GM19468 (cell line): ENCODE measurements around the gene FBXW7.
A peak's percentile ranks its signal among the peaks of the same experiment; 100 is the strongest.

Experiments
- ATAC-seq: cut with Tn5 transposase; IDR thresholded peaks from one replicate; pipeline ENCODE4 v1.9.1; 2021; ENCODE audit warnings: mild to moderate bottlenecking, moderate library complexity, moderate number of reproducible peaks; ENCODE audit not compliant: unreplicated experiment; ENCODE audit errors: extremely low read depth

The FBXW7 gene

GRCh38 chr4:152480326-152480725, 55.6 kb downstream of the FBXW7 start:
- ATAC-seq: no peak

DNA sequence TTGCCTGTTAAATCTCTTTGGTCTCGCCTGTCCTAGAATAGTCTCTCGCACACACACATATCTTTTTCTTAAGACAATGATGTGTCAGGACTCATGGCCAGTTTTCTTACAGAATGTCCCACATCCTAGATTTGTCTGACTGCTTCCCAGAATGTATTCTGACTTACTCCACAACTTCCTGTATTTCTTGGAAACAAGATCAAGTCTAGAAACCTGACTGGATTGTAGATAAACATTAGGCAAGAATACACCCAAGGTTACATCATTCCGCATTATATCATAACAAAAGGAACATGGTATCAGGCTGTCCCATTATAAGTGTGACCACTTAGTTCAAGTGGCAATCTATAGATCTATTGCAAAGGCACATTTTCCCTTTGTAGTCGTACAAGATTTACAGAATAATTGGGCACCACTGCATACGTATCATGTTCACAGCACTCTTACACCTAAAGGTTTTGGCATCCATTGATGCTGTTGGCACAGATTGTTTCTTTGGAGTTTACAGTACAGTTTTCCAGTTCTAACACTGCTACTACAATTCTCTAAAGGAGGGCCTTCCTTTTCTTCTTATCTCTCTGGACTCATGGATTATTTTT, 56.4 kb downstream of the FBXW7 start:
- ATAC-seq: no peak

- no peak for ATAC-seq
Measured at GRCh38 chr4:152478461-152479237, 57.2 kb downstream of the FBXW7 start.

DNA sequence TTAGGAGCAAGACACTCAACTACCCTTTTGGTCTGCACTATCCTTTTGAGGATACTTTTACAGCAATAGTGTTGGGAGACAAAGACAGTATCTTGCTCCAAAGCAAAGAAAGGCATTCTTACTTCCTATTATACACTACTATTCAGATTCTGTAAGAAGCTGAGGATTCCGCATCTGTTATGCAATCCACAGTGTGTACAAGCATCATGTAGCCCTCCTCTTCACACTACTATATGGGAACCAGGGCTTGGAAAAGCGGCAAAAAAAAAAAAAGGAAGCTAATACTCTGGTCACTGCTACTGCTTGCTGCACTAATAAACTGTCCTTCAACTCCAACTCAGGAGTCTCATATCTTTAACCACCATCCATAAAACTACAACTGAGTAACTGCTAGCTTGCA, 59.1 kb downstream of the FBXW7 start:
- ATAC-seq: no peak

DNA sequence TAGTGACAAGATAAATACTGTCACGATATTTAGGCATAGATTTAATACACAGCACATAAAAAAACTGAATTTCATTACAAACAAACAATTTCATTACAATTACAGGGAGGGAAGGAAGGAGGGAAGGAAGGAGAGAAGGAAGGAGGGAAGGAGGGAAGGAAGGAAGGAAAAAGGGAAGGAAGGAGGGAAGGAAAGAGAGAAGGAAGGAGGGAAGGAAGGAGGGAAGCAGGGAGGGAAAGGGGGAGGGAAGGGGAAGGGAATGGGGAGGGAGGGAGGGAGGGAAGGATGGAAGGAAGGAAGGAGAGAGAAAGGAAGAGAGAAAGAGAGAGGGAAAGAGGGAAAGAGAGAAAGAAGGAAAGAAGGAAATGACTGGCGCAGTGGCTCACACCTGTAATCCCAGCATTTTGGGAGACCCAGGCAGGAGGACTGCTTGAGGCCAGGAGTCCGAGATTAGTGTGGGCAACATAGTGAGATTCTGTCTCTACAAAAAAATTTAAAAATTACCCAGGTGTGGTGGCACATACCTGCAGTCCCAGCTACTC, 64.6 kb downstream of the FBXW7 start:
- ATAC-seq: no peak

- no peak for ATAC-seq
Measured at GRCh38 chr4:152468408-152468807, 67.5 kb downstream of the FBXW7 start.

DNA sequence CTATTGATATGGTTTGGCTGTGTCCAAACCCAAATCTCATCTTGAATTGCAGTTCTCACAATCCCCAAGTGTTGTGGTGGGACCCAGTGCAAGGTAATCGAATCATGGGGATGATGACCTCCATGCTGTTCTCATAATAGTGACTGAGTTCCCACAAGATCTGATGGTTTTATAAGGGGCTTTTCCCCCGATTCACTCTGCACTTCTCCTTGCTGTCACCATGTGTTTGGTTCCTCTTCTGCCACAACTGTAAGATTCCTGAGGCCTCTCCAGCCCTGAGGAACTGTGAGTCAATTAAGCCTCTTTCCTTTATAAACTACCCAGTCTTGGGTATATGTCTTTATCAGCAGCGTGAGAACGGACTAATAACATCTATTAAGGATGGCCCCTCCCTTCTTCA, 68.8 kb downstream of the FBXW7 start:
- no peak for ATAC-seq

- no peak for ATAC-seq
Measured at GRCh38 chr4:152464030-152464823, 71.7 kb downstream of the FBXW7 start.

DNA sequence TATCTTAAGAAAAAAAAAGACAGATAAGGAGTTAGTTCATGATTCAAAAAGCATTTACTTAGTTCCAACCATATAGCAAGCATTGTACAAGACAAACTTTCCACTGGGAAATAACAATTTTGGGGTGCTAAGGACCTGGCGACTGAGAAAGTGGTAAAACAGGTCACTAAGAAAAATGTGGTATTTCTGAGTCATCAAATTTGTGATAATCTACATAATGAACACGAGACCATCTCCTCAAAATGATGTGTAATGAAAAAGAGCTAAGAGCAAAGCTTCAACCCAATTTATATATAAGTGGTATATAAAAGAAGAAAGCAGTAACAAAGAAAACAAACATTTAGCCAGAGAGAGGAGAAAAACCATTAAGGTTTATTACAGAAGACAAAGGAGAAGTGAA, 72.3 kb downstream of the FBXW7 start:
- no peak for ATAC-seq

GRCh38 chr4:152462695-152463094, 73.2 kb downstream of the FBXW7 start:
- no peak for ATAC-seq

GRCh38 chr4:152462047-152462446, 73.8 kb downstream of the FBXW7 start:
- ATAC-seq: peak; percentile 59

DNA sequence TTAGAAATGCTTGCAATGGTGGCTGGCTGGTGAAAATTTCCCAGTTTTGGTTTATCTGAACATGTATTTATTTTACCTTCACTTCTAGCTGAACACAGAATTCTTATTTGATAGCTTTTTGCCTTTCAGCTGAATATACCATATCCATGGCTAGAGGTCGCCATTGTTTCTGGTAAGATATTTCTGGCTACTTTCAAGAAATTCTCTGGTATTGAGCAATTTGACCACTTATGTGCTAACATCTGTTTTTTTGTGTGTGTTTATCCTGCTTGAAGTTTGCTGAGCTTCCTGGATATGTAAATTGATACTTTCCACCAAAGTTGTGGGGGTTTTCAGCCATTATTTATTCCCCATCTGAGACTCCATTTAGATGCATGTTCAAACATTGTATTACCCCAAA, 75.4 kb downstream of the FBXW7 start:
- ATAC-seq: no peak

GRCh38 chr4:152459326-152459725, 76.6 kb downstream of the FBXW7 start:
- no peak for ATAC-seq

DNA sequence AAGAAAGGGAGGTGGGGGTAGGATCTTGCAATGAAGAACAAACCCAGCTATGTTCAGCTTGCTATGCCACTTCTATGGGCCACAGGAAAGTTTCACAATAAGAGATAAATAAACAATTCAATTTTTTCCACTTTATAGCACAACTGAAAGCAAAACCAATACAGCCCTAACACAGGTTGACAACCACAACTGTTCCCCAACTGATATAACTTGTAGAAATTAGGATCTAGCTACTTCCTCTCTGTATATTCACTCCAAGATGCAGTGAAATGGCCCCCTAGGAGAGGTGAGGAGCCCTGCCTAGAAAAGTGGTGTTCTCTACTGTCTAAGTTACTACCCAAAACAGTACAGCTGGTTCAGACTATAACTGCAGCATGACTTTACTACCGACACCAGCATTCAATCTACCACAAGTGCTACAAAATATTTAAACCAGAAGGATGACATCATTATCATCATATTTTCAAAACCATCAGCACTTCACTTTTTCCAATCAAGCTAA, 77.0 kb downstream of the FBXW7 start:
- no peak for ATAC-seq

DNA sequence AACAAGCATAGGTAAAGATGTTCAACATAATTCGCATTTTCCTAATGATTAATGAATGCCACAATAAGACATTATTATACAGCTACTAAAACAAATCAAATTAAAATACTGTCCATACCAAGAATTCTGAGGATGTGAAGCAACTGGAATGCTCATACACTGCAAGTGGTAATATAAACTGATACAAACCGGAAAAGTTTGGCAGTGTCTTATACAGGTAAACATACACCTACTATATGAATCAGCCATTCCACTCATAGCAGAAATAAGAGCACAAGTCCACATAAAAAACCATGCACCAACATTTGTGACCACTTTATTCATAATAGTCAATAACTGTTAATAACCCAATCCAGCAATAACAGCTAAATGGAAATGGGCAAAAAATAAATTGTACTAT, 79.3 kb downstream of the FBXW7 start:
- no peak for ATAC-seq

DNA sequence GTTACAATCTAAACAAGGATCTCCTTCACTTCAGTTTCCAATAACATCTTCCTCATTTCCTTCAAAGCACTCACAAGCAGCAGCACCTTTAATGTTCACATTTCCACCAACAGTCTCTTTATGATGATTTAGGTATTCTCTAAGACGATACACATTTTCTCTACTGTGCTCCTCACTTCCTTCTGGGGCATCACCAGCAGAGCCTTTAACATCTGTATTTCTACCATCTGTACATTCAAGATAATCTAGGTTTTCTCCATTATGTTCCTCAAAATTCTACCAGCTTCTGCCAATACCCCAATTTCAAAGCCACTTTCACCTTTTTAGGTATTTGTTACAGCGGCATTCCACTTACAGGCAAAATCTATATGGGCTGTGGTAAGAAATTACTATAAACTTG, 80.6 kb downstream of the FBXW7 start:
- no peak for ATAC-seq

GRCh38 chr4:152454398-152455011, 81.4 kb downstream of the FBXW7 start:
- ATAC-seq: no peak

DNA sequence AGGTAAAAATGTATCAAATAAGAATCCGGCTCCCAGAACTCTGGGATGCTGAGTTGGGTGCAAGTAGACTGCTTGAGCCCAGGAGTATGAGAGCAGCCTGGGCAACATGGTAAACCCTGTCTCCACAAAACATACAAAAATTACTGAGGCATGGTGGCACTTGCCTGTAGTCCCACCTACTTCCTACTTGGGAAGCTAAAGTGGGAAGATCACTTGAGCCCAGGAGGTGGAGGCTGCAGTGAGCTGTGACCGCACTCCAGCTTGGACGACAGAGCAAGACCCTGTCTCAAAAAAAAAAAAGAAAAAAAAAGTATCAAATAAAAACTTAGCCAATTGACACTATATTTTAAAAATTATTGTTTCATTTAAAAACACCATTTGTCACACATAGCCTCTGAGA, 84.4 kb downstream of the FBXW7 start:
- ATAC-seq: no peak

DNA sequence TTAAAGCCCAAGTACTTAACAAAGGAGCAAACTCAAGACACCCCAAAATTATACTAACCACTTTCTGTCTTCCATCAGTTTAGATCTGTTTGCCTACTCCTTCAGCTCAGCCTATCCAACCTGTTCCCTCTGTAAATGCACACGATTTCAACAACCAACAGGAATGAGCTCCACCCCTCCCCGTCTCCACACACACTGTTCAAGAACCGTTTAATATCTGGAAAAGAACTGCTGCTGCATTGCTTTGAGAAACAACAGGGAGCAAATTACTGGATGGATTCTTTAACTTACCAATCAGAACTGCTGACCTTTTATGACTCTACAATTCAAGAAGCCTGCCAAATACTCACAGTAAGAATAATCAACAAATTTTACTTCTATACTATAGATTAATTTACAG, 87.0 kb downstream of the FBXW7 start:
- ATAC-seq: no peak

- ATAC-seq: no peak
Measured at GRCh38 chr4:152448038-152448707, 87.7 kb downstream of the FBXW7 start.
